ENCODE data around the gene PDGFB.

PDGFB gene

GRCh38 chr22:39254789-39255298, 10.1 kb upstream of the PDGFB start:
- no peak for DNase-seq (ENCODE audit: low read depth)
- no peak for TF ChIP-seq CTCF (IDR thresholded peaks at IDR 0.05; ENCODE audit: low read depth, low read length, missing control alignments)
- no peak overlapping the region for H3K4me3 ChIP-seq (ENCODE audit: low read depth, low read length)
- in situ Hi-C loops (cut with HindIII; ENCODE audit: low sequenced_read_pairs), result no loop called here

- no peak for TF ChIP-seq CTCF (IDR thresholded peaks at IDR 0.05; ENCODE audit: low read depth, low read length, missing control alignments)
- no peak overlapping the region for H3K4me3 ChIP-seq (ENCODE audit: low read depth, low read length)
- in situ Hi-C loops (cut with HindIII; ENCODE audit: low sequenced_read_pairs), result no loop called here
- DNase-seq (ENCODE audit: low read depth), result no peak
Measured at GRCh38 chr22:39254122-39254521, 9.3 kb upstream of the PDGFB start.

DNA sequence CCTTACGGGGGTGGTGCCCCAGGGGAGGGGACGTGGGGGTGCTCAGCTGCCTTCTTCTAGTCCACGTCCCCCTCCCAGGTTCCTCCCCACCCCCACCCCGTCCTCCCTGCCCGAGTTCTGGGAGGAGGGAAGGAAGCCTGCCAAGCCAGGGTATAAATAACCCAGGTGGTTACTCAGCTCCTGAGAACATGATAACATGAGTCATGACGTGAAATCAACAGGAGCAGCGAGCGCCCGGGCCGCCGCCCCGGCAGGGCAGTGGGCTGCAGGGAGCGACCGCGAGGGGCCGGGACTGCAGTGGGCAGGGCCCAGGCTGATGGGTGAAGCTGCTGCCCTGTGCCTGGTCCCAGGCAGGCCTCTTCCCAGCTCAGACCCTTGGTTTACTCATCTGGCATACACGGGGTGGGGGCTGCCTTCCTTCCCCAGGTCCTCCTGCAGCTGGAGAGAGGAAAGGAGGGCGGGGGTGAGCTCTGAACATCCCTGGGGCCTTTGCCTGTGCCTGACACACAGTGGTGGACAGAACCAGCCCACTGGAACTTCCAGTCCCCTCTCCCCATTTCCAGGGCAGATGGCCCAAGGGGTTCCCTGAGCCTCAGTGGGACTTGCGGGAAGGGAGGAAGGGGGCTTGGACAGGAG, 8.8 kb upstream of the PDGFB start:
- in situ Hi-C loops (cut with HindIII; ENCODE audit: low sequenced_read_pairs), result no loop called here
- H3K4me3 ChIP-seq (ENCODE audit: low read depth, low read length), result no peak overlapping the region
- DNase-seq (ENCODE audit: low read depth), result peak; percentile 60
- TF ChIP-seq CTCF (IDR thresholded peaks at IDR 0.05; ENCODE audit: low read depth, low read length, missing control alignments), result no peak

- H3K4me3 ChIP-seq (ENCODE audit: low read depth, low read length), result no peak overlapping the region
- no peak for TF ChIP-seq CTCF (IDR thresholded peaks at IDR 0.05; ENCODE audit: low read depth, low read length, missing control alignments)
- in situ Hi-C loops (cut with HindIII; ENCODE audit: low sequenced_read_pairs), result no loop called here
- no peak for DNase-seq (ENCODE audit: low read depth)
Measured at GRCh38 chr22:39252461-39253434, 8.0 kb upstream of the PDGFB start.

DNA sequence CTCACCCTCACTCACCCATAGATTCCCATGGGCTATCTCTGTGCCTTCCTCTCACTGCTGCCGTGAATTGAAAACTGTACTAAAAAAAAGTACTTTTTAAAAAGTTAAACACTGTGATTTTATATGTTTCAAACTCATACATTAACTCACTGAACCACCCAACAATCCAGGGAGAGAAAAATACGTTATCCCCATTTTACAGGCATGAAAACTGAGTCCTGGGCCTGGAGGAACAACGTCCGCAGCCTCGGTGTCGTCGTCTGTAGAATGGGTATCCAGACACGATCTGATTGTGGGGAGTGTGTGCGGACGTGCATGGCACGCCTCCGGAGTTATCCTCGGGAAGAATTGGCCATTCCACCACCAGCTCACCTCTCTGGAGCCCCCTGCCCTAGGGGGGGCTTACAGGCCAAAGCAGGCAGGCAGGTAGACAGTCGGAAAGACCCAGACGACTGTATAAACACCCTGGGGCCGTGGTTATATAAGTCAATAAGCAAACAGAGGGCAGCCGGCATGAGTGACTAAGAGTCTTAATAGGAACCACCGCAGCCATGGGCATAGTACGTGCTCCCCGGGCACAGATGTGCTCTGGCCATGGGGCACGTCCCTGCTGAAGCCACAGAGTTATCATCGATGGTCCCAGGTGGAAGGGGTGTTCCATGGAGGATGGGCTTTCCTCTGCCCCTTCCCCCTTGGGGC, 7.1 kb upstream of the PDGFB start:
- no peak for DNase-seq (ENCODE audit: low read depth)
- in situ Hi-C loops (cut with HindIII; ENCODE audit: low sequenced_read_pairs), result no loop called here
- no peak for TF ChIP-seq CTCF (IDR thresholded peaks at IDR 0.05; ENCODE audit: low read depth, low read length, missing control alignments)

DNA sequence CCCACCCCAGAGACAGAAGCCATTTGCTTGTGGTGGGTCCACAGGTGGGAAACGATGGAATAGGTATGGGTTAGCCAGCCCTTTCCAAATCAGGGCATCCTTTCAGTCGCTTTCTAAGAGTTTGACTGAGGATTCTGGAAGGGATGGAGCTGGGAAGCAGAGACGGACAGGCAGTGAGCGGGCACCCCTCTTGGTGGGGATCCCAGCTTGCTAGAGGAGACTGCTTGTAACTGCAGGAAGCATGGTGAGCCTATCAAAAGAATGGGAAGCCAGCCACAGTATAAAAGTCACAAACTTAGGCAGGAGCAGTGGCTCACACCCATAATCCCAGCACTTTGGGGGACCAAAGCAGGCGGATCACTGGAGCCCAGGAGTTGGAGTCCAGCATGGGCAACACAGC, 6.1 kb upstream of the PDGFB start:
- in situ Hi-C loops (cut with HindIII; ENCODE audit: low sequenced_read_pairs), result no loop called here
- TF ChIP-seq CTCF (IDR thresholded peaks at IDR 0.05; ENCODE audit: low read depth, low read length, missing control alignments), result no peak
- no peak for DNase-seq (ENCODE audit: low read depth)
- no peak overlapping the region for H3K4me3 ChIP-seq (ENCODE audit: low read depth, low read length)

More for the DNA sequence above, 7.1 kb upstream of the PDGFB start:
- H3K4me3 ChIP-seq (ENCODE audit: low read depth, low read length), result no peak overlapping the region

Data from astrocyte of the cerebellum (primary cell).